A549 (cell line): Measurements from ENCODE around the gene CCDC40. TPM values are rescaled to one million over a fixed set of nuclear protein-coding genes. Genes with fewer than 3 reads are reported as not detected.

Experiments used
- ATAC-seq, 2 experiments: fragments of 200-7000 bp in 1 of 2; fragments of >200 bp in 1 of 2; cut with Nextera tagmentation in 1 of 2; cut with Tn5 transposase in 1 of 2; 3 replicates each; pipeline versions ENCODE4 v1.8.0 to v1.9.1; 2018 to 2020; ENCODE audit warnings: mild to moderate bottlenecking in 1 of 2, moderate library complexity in 1 of 2
- CTCF ChIA-PET: fragments of 300-600 bp; sonication (Branson Sonifier 250); formaldehyde crosslinking; extraction: SDS; loops from one replicate; lab custom pipeline; 2021; ENCODE audit warnings: antibody characterized with exemption, inconsistent platforms; lab: Yijun Ruan, JAX
- POLR2A ChIA-PET: fragments of 350-600 bp; formaldehyde crosslinking; extraction: SDS; loops from one replicate; lab custom pipeline; 2021; ENCODE audit warnings: antibody characterized with exemption, inconsistent platforms; lab: Yijun Ruan, JAX
- DNase-seq, 2 experiments: peaks; one replicate each; pipeline versions ENCODE4 v3.0.0 to v3.0.0-alpha.2; 2011 to 2016; ENCODE audit warnings: low read depth in 1 of 2, low spot score in 1 of 2
- FAIRE-seq: peaks from 2 replicates; lab custom pipeline; 2011; peaks lifted over from hg19 to GRCh38; lab: Jason Lieb, UNC
- H3K27ac ChIP-seq, 2 experiments: fragments of >200 bp; sonication (Bioruptor Twin); formaldehyde crosslinking; 3 replicates each; pipeline ENCODE4 v1.5.1; 2016 to 2017
- H3K4me1 ChIP-seq: fragments of >200 bp; sonication (Bioruptor Twin); formaldehyde crosslinking; 3 replicates; pipeline ENCODE4 v1.6.1; 2016
- H3K4me2 ChIP-seq: fragments of >200 bp; sonication (Bioruptor Twin); formaldehyde crosslinking; 3 replicates; pipeline ENCODE4 v1.6.1; 2016
- H3K4me3 ChIP-seq: fragments of >200 bp; sonication (Bioruptor Twin); formaldehyde crosslinking; 3 replicates; pipeline ENCODE4 v1.5.1; 2016
- H3K9me3 ChIP-seq: fragments of >200 bp; sonication (Bioruptor Twin); formaldehyde crosslinking; 3 replicates; pipeline ENCODE4 v1.6.1; 2016
- E2F6 ChIP-seq: IDR thresholded peaks from 2 replicates; pipeline ENCODE4 v1.6.1; 2012; ENCODE audit warnings: low read depth, borderline replicate concordance
- EHMT2 ChIP-seq: fragments of 200-600 bp; sonication (generic); IDR thresholded peaks from 2 replicates; pipeline ENCODE4 v1.6.1; 2016; ENCODE audit warnings: antibody characterized with exemption, low read depth, mild to moderate bottlenecking, moderate library complexity
- GATA3 ChIP-seq: IDR thresholded peaks from 2 replicates; pipeline ENCODE4 v1.6.1; 2012; ENCODE audit warnings: borderline replicate concordance
- HDAC2 ChIP-seq: fragments of 200-600 bp; sonication (generic); IDR thresholded peaks from 2 replicates; pipeline ENCODE4 v1.6.1; 2016
- HEYL ChIP-seq: fragments of 250-450 bp; sonication (Bioruptor Pico); IDR thresholded peaks from 2 replicates; pipeline ENCODE4 v1.8.0; 2021; ENCODE audit warnings: mild to moderate bottlenecking, moderate library complexity
- HOXA7 ChIP-seq: fragments of 250-450 bp; sonication (Bioruptor Pico); IDR thresholded peaks from 2 replicates; pipeline ENCODE4 v1.5.0; 2020; ENCODE audit warnings: mild to moderate bottlenecking, moderate library complexity
- HOXB5 ChIP-seq: fragments of 250-450 bp; sonication (Bioruptor Pico); IDR thresholded peaks from 2 replicates; pipeline ENCODE4 v1.5.0; 2020; ENCODE audit warnings: mild to moderate bottlenecking, moderate library complexity
- KDM5A ChIP-seq: fragments of 200-600 bp; sonication (generic); IDR thresholded peaks from 2 replicates; pipeline ENCODE4 v1.6.1; 2016; ENCODE audit warnings: antibody characterized with exemption, mild to moderate bottlenecking
- MAZ ChIP-seq: fragments of 150-350 bp; IDR thresholded peaks from 2 replicates; pipeline ENCODE4 v1.6.1; 2014; ENCODE audit warnings: antibody characterized with exemption, low read depth, low read length, borderline replicate concordance
- PBX3 ChIP-seq: IDR thresholded peaks from 2 replicates; pipeline ENCODE4 v1.6.1; 2012
- RCOR1 ChIP-seq: fragments of 150-350 bp; IDR thresholded peaks from 2 replicates; pipeline ENCODE4 v1.6.1; 2014; ENCODE audit warnings: antibody characterized with exemption, low read length, low read depth
- REST ChIP-seq: fragments of 200-600 bp; sonication (generic); IDR thresholded peaks from 2 replicates; pipeline ENCODE4 v1.6.1; 2016; ENCODE audit warnings: antibody characterized with exemption, mild to moderate bottlenecking, moderate library complexity
- SREBF2 ChIP-seq: fragments of 450-650 bp; IDR thresholded peaks from 2 replicates; pipeline ENCODE4 v1.6.1; 2014; ENCODE audit warnings: mild to moderate bottlenecking, moderate library complexity
- TFCP2L1 ChIP-seq: fragments of 250-450 bp; sonication (Bioruptor Pico); IDR thresholded peaks from 2 replicates; pipeline ENCODE4 v1.5.0; 2021; ENCODE audit warnings: mild to moderate bottlenecking
- ZNF302 ChIP-seq: fragments of 250-450 bp; sonication (Bioruptor Pico); IDR thresholded peaks from 2 replicates; pipeline ENCODE4 v1.9.0; 2021; ENCODE audit warnings: inconsistent platforms, mild to moderate bottlenecking, moderate library complexity
- WGBS: methylation state at CpG from one replicate; pipeline ENCODE4 v1.1.6; 2017; ENCODE audit errors: missing lambda C conversion rate; 5-methylcytosine and 5-hydroxymethylcytosine counted together
- polyA plus RNA-seq, 4 experiments: library from polyadenylated mRNA; depleted of rRNA in 3 of 4; stranded (reverse); fragments of >200 nt; fragmentation: RNase III in 1 of 4; extraction: RNeasy Plus Mini Kit Qiagen cat#74134 plus additional on column Dnase treatment in 1 of 4; gene quantifications; 2 replicates in 3 of 4; 3 replicates in 1 of 4; pipeline ENCODE4 v1.2.3, GENCODE V29; 2011 to 2017
- TF ChIP-seq, protein P1 (sequence below): fragments of >200 bp; sonication (Bioruptor Twin); formaldehyde crosslinking; IDR thresholded peaks from 3 replicates; pipeline ENCODE4 v1.6.1; 2016
- TF ChIP-seq, protein P2 (sequence below): fragments of 150-350 bp; IDR thresholded peaks from 2 replicates; pipeline ENCODE4 v1.6.1; 2014; ENCODE audit warnings: low read depth, mild to moderate bottlenecking, low read length

CCDC40 gene
- polyA plus RNA-seq, 2 of the 4 experiments (the other 2 are of a cell fraction), result 5.9 to 11.3 TPM

DNA sequence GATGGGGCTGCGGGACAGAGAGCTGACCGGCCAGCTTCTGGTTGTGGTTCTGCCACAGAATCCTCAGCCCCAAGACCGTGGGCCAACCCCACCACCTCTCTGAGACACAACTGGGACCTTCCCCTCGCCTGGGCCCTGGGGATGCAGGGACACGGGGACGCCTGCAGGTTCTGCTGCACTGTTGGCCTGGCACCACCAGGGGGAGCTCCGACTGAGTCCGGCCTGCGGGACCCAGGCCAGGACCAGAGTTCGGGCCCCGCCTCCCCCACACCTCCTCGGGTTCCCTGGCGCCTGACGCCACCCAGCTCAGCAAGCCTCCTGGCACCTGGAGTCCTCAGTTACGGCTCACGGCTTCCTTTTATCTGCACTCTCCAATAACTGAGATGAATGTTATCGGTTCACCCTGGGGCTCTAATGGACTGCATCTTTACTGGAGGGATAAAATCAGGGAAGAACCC, 28.0 kb upstream of the CCDC40 start (continued):
- TF ChIP-seq MAZ (no peak), HEYL (CRISPR knock-in tag) (no peak)

GRCh38 chr17:80008848-80009247, 27.6 kb upstream of the CCDC40 start:
- DNase-seq (no peak), FAIRE-seq (no peak), ATAC-seq (no peak)
- Histone ChIP-seq H3K9me3 (no peaks in the 10 kb centered on the region; the same call in 2 of the 3 replicates), H3K4me2 (peak overlapping the region; percentile 37; the same call in 2 of the 3 replicates), H3K4me3 (no peak overlapping the region), H3K27ac (peak overlapping the region; percentile 7 to 16; a peak in 3 of 6 replicates), H3K4me1 (peaks cover 15% of the 10 kb centered on the region)
- 89% methylated on average over 17 of the region's 18 CpGs for WGBS
- CTCF ChIA-PET, result interaction anchor here (0.6 to 10.5 kb wide), 77 partner anchors 7 to 971 kb away, joined by 3 to 154 read pairs (median 4); partner anchors contain the start of genes GAA and TBC1D16
- POLR2A ChIA-PET, result interaction anchor here (1.0 to 1.4 kb wide), 2 partner anchors 26 to 170 kb away, joined by 3 to 5 read pairs; partner anchors contain the start of gene CBX4
- TF ChIP-seq E2F6, result no peak
- TF ChIP-seq, protein P1, sequence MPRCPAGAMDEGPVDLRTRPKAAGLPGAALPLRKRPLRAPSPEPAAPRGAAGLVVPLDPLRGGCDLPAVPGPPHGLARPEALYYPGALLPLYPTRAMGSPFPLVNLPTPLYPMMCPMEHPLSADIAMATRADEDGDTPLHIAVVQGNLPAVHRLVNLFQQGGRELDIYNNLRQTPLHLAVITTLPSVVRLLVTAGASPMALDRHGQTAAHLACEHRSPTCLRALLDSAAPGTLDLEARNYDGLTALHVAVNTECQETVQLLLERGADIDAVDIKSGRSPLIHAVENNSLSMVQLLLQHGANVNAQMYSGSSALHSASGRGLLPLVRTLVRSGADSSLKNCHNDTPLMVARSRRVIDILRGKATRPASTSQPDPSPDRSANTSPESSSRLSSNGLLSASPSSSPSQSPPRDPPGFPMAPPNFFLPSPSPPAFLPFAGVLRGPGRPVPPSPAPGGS, result no peak
- TF ChIP-seq GATA3, result no peak
- no peak for TF ChIP-seq HOXA7
- no peak for TF ChIP-seq ZNF302 (CRISPR knock-in tag)
- no peak for TF ChIP-seq TFCP2L1 (CRISPR knock-in tag)
- no peak for TF ChIP-seq HOXB5 (CRISPR knock-in tag)
- TF ChIP-seq, protein P2, sequence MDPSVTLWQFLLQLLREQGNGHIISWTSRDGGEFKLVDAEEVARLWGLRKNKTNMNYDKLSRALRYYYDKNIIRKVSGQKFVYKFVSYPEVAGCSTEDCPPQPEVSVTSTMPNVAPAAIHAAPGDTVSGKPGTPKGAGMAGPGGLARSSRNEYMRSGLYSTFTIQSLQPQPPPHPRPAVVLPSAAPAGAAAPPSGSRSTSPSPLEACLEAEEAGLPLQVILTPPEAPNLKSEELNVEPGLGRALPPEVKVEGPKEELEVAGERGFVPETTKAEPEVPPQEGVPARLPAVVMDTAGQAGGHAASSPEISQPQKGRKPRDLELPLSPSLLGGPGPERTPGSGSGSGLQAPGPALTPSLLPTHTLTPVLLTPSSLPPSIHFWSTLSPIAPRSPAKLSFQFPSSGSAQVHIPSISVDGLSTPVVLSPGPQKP, result no peak
- no peak for TF ChIP-seq REST
- no peak for TF ChIP-seq RCOR1
- TF ChIP-seq EHMT2, result no peak
- TF ChIP-seq HDAC2, result no peak
- no peak for TF ChIP-seq SREBF2
- TF ChIP-seq KDM5A, result no peak
- no peak for TF ChIP-seq PBX3
- TF ChIP-seq, all 56 proteins: peak for 0
